ENCODE measurements around the gene SLC16A4.

SLC16A4 gene

GRCh38 chr1:110341872-110342331 lies 48.9 kb downstream of the SLC16A4 start:
- H3K4me3 ChIP-seq (IDR thresholded peaks at IDR 0.05; ENCODE audit: insufficient read depth, low read depth, low read length): no peak overlapping the region
- H4K20me1 ChIP-seq (ENCODE audit: insufficient read depth): peaks cover 8% of the 10 kb centered on the region
- H2AFZ ChIP-seq (ENCODE audit: low read depth): no peak overlapping the region
- H3K4me2 ChIP-seq: peak overlapping the region; percentile 74
- TF ChIP-seq, protein P1, sequence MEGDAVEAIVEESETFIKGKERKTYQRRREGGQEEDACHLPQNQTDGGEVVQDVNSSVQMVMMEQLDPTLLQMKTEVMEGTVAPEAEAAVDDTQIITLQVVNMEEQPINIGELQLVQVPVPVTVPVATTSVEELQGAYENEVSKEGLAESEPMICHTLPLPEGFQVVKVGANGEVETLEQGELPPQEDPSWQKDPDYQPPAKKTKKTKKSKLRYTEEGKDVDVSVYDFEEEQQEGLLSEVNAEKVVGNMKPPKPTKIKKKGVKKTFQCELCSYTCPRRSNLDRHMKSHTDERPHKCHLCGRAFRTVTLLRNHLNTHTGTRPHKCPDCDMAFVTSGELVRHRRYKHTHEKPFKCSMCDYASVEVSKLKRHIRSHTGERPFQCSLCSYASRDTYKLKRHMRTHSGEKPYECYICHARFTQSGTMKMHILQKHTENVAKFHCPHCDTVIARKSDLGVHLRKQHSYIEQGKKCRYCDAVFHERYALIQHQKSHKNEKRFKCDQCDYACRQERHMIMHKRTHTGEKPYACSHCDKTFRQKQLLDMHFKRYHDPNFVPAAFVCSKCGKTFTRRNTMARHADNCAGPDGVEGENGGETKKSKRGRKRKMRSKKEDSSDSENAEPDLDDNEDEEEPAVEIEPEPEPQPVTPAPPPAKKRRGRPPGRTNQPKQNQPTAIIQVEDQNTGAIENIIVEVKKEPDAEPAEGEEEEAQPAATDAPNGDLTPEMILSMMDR (conservative IDR thresholded peaks at IDR 0.05; ENCODE audit: low read depth, low read length): no peak
- peaks cover 64% of the 10 kb centered on the region for H3K79me2 ChIP-seq (ENCODE audit: insufficient read depth, low read depth)
- no peak overlapping the region for H3K9ac ChIP-seq
- H3K27ac ChIP-seq: no peak overlapping the region
- H3K27me3 ChIP-seq (ENCODE audit: insufficient read depth, low read depth): no peaks in the 10 kb centered on the region
- peaks cover 50% of the 10 kb centered on the region for H3K4me1 ChIP-seq (ENCODE audit: low read depth, poor library complexity, severe bottlenecking)
- no peaks in the 10 kb centered on the region for H3K36me3 ChIP-seq (ENCODE audit: insufficient read depth)

DNA sequence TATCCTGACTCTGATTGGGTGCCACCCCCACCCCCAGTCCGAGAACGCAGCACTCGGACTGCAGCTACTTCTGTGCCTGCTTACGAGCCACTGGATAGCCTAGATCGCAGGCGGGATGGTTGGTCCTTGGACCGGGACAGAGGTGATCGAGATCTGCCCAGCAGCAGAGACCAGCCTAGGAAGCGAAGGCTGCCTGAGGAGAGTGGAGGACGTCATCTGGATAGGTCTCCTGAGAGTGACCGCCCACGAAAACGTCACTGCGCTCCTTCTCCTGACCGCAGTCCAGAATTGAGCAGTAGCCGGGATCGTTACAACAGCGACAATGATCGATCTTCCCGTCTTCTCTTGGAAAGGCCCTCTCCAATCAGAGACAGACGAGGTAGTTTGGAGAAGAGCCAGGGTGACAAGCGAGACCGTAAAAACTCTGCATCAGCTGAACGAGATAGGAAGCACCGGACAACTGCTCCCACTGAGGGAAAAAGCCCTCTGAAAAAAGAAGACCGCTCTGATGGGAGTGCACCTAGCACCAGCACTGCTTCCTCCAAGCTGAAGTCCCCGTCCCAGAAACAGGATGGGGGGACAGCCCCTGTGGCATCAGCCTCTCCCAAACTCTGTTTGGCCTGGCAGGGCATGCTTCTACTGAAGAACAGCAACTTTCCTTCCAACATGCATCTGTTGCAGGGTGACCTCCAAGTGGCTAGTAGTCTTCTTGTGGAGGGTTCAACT lies 49.5 kb downstream of the SLC16A4 start:
- H4K20me1 ChIP-seq (ENCODE audit: insufficient read depth): peaks cover 8% of the 10 kb centered on the region
- H3K4me2 ChIP-seq: peak overlapping the region; percentile 74; the same call in 1 of the 2 replicates
- no peaks in the 10 kb centered on the region for H3K36me3 ChIP-seq (ENCODE audit: insufficient read depth)
- H3K4me1 ChIP-seq (ENCODE audit: low read depth, poor library complexity, severe bottlenecking): peaks cover 56% of the 10 kb centered on the region
- H2AFZ ChIP-seq (ENCODE audit: low read depth): no peak overlapping the region
- no peaks in the 10 kb centered on the region for H3K27me3 ChIP-seq (ENCODE audit: insufficient read depth, low read depth)
- H3K27ac ChIP-seq: no peak overlapping the region
- TF ChIP-seq, protein P1 (conservative IDR thresholded peaks at IDR 0.05; ENCODE audit: low read depth, low read length): no peak
- no peak overlapping the region for H3K9ac ChIP-seq
- no peak overlapping the region for H3K4me3 ChIP-seq (IDR thresholded peaks at IDR 0.05; ENCODE audit: insufficient read depth, low read depth, low read length)
- peaks cover 64% of the 10 kb centered on the region for H3K79me2 ChIP-seq (ENCODE audit: insufficient read depth, low read depth)

DNA sequence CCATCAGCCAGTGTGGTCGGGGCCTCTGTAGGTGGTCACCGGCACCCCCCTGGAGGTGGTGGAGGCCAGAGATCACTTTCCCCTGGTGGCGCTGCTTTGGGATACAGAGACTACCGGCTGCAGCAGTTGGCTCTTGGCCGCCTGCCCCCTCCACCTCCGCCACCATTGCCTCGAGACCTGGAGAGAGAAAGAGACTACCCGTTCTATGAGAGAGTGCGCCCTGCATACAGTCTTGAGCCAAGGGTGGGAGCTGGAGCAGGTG lies 50.7 kb downstream of the SLC16A4 start:
- H3K4me3 ChIP-seq (IDR thresholded peaks at IDR 0.05; ENCODE audit: insufficient read depth, low read depth, low read length): no peak overlapping the region
- H3K27ac ChIP-seq: peak overlapping the region; percentile 97; the same call in 1 of the 2 replicates
- peaks cover 7% of the 10 kb centered on the region for H4K20me1 ChIP-seq (ENCODE audit: insufficient read depth)
- TF ChIP-seq, protein P1 (conservative IDR thresholded peaks at IDR 0.05; ENCODE audit: low read depth, low read length): no peak
- H3K4me2 ChIP-seq: peak overlapping the region; percentile 57
- H3K79me2 ChIP-seq (ENCODE audit: insufficient read depth, low read depth): peaks cover 57% of the 10 kb centered on the region
- no peak overlapping the region for H2AFZ ChIP-seq (ENCODE audit: low read depth)
- no peaks in the 10 kb centered on the region for H3K36me3 ChIP-seq (ENCODE audit: insufficient read depth)
- H3K27me3 ChIP-seq (ENCODE audit: insufficient read depth, low read depth): no peaks in the 10 kb centered on the region
- peak overlapping the region; percentile 95; the same call in 1 of the 2 replicates for H3K9ac ChIP-seq
- peaks cover 57% of the 10 kb centered on the region for H3K4me1 ChIP-seq (ENCODE audit: low read depth, poor library complexity, severe bottlenecking)

DNA sequence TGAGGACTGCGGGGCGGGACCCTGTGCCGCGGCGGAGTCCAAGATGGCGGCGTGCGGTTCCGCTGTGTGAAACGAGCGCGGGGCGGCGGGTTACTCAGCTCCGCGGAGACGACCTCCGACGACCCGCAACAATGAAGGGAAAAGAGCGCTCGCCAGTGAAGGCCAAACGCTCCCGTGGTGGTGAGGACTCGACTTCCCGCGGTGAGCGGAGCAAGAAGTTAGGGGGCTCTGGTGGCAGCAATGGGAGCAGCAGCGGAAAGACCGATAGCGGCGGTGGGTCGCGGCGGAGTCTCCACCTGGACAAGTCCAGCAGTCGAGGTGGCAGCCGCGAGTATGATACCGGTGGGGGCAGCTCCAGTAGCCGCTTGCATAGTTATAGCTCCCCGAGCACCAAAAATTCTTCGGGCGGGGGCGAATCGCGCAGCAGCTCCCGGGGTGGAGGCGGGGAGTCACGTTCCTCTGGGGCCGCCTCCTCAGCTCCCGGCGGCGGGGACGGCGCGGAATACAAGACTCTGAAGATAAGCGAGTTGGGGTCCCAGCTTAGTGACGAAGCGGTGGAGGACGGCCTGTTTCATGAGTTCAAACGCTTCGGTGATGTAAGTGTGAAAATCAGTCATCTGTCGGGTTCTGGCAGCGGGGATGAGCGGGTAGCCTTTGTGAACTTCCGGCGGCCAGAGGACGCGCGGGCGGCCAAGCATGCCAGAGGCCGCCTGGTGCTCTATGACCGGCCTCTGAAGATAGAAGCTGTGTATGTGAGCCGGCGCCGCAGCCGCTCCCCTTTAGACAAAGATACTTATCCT lies 51.2 kb downstream of the SLC16A4 start:
- Histone ChIP-seq H3K36me3 (ENCODE audit: insufficient read depth) (no peaks in the 10 kb centered on the region), H2AFZ (ENCODE audit: low read depth) (peak overlapping the region; percentile 44), H3K4me3 (IDR thresholded peaks at IDR 0.05; ENCODE audit: insufficient read depth, low read depth, low read length) (no peak overlapping the region), H3K9ac (peak overlapping the region; percentile 95; the same call in 1 of the 2 replicates), H3K79me2 (ENCODE audit: insufficient read depth, low read depth) (peaks cover 52% of the 10 kb centered on the region), H3K4me2 (peak overlapping the region; percentile 57), H3K27ac (peak overlapping the region; percentile 97), H3K4me1 (ENCODE audit: low read depth, poor library complexity, severe bottlenecking) (peaks cover 51% of the 10 kb centered on the region), H4K20me1 (ENCODE audit: insufficient read depth) (peaks cover 1% of the 10 kb centered on the region; the same call in 1 of the 2 replicates), H3K27me3 (ENCODE audit: insufficient read depth, low read depth) (no peaks in the 10 kb centered on the region)
- TF ChIP-seq, protein P1 (conservative IDR thresholded peaks at IDR 0.05; ENCODE audit: low read depth, low read length): no peak
